Spleen (tissue), 11 donors: Measurements from ENCODE around the gene ERC2. TPM values are rescaled to one million over a fixed set of nuclear protein-coding genes. Genes with fewer than 3 reads are reported as not detected.

Experiments used
- DNase-seq: peaks from one replicate; pipeline ENCODE4 v3.0.0-alpha.2; 2020
- H3K27ac ChIP-seq, 8 donors: fragments of 200-600 bp; sonication (generic) in 7 of 8; 1 replicate in 4 of 8; 2 replicates in 4 of 8; pipeline versions ENCODE4 v1.5.0 to v1.8.0; 2016 to 2021; ENCODE audit warnings: inconsistent platforms in 4 of 8, mild to moderate bottlenecking in 4 of 8, moderate library complexity in 1 of 8
- H3K27me3 ChIP-seq, 7 donors: fragments of 200-600 bp; sonication (generic) in 6 of 7; replicated peaks in 1 of 7; 1 replicate in 4 of 7; 2 replicates in 3 of 7; pipeline versions ENCODE4 v1.5.0 to v1.8.0; 2016 to 2021; ENCODE audit warnings: inconsistent platforms in 3 of 7, mild to moderate bottlenecking in 1 of 7
- H3K36me3 ChIP-seq, 6 donors: fragments of 200-600 bp; sonication (generic) in 5 of 6; 1 replicate in 4 of 6; 2 replicates in 2 of 6; pipeline versions ENCODE4 v1.5.0 to v1.8.0; 2016 to 2021; ENCODE audit warnings: inconsistent platforms in 2 of 6
- H3K4me1 ChIP-seq, 6 donors: fragments of 200-600 bp; sonication (generic) in 5 of 6; 1 replicate in 3 of 6; 2 replicates in 3 of 6; pipeline versions ENCODE4 v1.5.0 to v1.8.0; 2016 to 2021; ENCODE audit warnings: inconsistent platforms in 3 of 6
- H3K4me3 ChIP-seq, 8 donors: fragments of 200-600 bp; sonication (generic) in 7 of 8; 1 replicate in 4 of 8; 2 replicates in 4 of 8; pipeline versions ENCODE4 v1.5.0 to v1.8.0; 2016 to 2021; ENCODE audit warnings: inconsistent platforms in 4 of 8, mild to moderate bottlenecking in 4 of 8, moderate library complexity in 2 of 8
- H3K9me3 ChIP-seq, 8 donors: fragments of 200-600 bp; sonication (generic) in 7 of 8; 1 replicate in 4 of 8; 2 replicates in 4 of 8; pipeline versions ENCODE4 v1.5.0 to v1.8.0; 2016 to 2021; ENCODE audit warnings: inconsistent platforms in 4 of 8
- POLR2A ChIP-seq, 3 donors: fragments of 450-650 bp; IDR thresholded peaks; one replicate each; pipeline ENCODE4 v1.5.1; 2017; ENCODE audit warnings: antibody characterized with exemption in 3 of 3, mild to moderate bottlenecking in 1 of 3
- POLR2AphosphoS5 ChIP-seq, 3 donors: sonication (generic); formaldehyde crosslinking; IDR thresholded peaks; one replicate each; pipeline ENCODE4 v1.5.1; 2017; ENCODE audit warnings: antibody characterized with exemption in 3 of 3
- WGBS, 5 donors: extraction: QIAGEN DNeasy Blood & Tissue Kit in 3 of 5; methylation state at CpG; one replicate each; pipeline versions ENCODE4 v1.1.5 to v1.1.7; 2013 to 2018; 5-methylcytosine and 5-hydroxymethylcytosine counted together
- intact Hi-C: fragments of 100-400 bp; cut with DNase I; formaldehyde crosslinking; loops from one replicate; pipeline ENCODE4 v1.15.0; 2023; ENCODE audit warnings: low total_unique reads
- polyA plus RNA-seq, 3 donors: library from polyadenylated mRNA; stranded (reverse); fragments of 200-250 nt; gene quantifications; one replicate each; pipeline ENCODE4 v1.2.1, GENCODE V29; 2013
- total RNA-seq, 7 donors: library from RNA; depleted of rRNA in 3 of 7; stranded (reverse); fragments of >200 nt in 3 of 7; fragmentation: NEBNext Ultra II Directional in 4 of 7; extraction: Animal tissue kit (Norgen Biotek cat#: 25700) in 4 of 7; gene quantifications; one replicate each; pipeline versions ENCODE4 v1.1.0 to v1.2.1, GENCODE V29; 2016 to 2021
- TF ChIP-seq, protein P1 (sequence below), 11 experiments: fragments of 200-600 bp in 7 of 11; fragments of 450-650 bp in 4 of 11; sonication (generic) in 4 of 11; IDR thresholded peaks in 8 of 11; conservative IDR thresholded peaks in 3 of 11; 1 replicate in 7 of 11; 2 replicates in 4 of 11; pipeline versions ENCODE4 v1.4.0 to v1.8.0; 2016 to 2021; ENCODE audit warnings: antibody characterized with exemption in 11 of 11, inconsistent platforms in 4 of 11, mild to moderate bottlenecking in 1 of 11
- donor health status: healthy with polysubstance abuse.
- donor health status: DM: no; HTN: no; CAD: no; lungs with moderate emphysema.
- donor health status: DM: no; HTN: no; CAD: no.
- donor health status: Bipolar disorder and iron deficiency.
- donor health status: healthy.
- donor health status: DM: no; HTN: no; CAD: no.
- donor health status: DM: yes; HTN: yes; CAD: no.

Gene ERC2
- total and polyA plus RNA-seq, 10 donors, result 0.04 to 4.9 (median 0.39) TPM

DNA sequence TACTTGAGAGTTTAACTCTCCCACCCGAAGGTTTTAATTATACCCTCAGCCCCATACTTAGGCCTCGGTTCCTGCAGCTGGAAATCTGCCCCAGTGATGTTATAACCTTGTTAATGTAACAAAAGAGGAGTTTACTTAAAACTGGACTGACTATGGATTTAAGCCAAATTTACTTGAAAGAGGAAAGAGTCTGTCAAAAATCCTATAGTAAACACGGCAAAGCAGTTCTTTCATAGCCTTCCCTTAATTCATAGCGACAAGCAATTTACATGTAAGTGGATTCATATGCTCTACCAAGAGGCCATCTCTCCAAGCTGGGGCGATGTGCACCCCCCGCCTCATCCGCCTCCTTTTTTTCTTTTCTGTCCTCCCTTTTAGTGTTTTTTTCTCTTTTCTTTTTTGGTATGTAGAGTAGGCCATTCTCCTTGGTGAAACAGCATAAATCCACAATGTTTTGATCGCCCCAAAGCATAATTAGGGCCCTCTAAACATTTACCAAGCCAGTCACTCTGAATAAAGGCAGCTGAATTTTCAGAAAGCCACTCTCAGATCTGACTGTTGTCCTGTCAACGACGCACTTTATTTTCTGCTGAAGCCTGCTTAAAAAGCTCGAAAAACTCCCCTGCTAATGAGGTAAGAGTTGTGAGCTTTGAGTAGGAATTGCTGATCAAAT lies 608.1 kb downstream of the ERC2 start:
- WGBS, 5 donors, result 76 to 86% (median 82%) methylated on average over 11 of the region's 11 CpGs

DNA sequence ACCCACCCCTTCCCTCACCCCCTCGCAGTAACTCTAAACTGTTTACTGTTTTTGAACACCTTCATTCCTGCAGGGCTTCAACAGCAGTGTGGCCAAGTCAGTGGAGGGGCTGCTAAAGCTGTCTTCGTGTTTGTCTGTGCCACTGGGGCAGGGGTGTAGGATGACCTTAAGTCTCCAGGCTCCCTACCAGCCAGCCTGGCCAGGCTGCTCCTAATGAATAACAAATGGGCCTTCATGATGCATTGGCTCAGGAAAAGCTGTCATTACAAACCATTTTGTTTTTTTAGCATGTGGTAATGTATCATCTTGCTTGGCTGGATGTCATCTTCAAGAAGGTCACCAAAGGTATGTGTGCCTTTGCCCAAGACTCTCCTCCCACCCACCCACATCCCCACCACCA lies 609.0 kb downstream of the ERC2 start:
- Histone ChIP-seq H3K27me3 (no peaks in the 10 kb centered on the region), H3K4me1 (no peaks in the 10 kb centered on the region), H3K36me3 (no peaks in the 10 kb centered on the region), H3K9me3 (no peaks in the 10 kb centered on the region), H3K4me3 (no peak overlapping the region), H3K27ac (no peak overlapping the region)
- DNase-seq, result no peak
- 69 to 78% (median 70%) methylated on average over 2 of the region's 2 CpGs for WGBS, 5 donors
- intact Hi-C loops, result no loop called here
- TF ChIP-seq POLR2A (IDR thresholded peaks at IDR 0.05) (no peak), POLR2AphosphoS5 (IDR thresholded peaks at IDR 0.05) (no peak)
- TF ChIP-seq, protein P1, sequence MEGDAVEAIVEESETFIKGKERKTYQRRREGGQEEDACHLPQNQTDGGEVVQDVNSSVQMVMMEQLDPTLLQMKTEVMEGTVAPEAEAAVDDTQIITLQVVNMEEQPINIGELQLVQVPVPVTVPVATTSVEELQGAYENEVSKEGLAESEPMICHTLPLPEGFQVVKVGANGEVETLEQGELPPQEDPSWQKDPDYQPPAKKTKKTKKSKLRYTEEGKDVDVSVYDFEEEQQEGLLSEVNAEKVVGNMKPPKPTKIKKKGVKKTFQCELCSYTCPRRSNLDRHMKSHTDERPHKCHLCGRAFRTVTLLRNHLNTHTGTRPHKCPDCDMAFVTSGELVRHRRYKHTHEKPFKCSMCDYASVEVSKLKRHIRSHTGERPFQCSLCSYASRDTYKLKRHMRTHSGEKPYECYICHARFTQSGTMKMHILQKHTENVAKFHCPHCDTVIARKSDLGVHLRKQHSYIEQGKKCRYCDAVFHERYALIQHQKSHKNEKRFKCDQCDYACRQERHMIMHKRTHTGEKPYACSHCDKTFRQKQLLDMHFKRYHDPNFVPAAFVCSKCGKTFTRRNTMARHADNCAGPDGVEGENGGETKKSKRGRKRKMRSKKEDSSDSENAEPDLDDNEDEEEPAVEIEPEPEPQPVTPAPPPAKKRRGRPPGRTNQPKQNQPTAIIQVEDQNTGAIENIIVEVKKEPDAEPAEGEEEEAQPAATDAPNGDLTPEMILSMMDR (IDR thresholded peaks at IDR 0.05 in 8 of 11, conservative IDR thresholded peaks at IDR 0.05 in 3 of 11), result no peak

More for the DNA sequence above, 608.1 kb downstream of the ERC2 start:
- no peak for TF ChIP-seq POLR2AphosphoS5 (IDR thresholded peaks at IDR 0.05)
- TF ChIP-seq, protein P1 (IDR thresholded peaks at IDR 0.05 in 8 of 11, conservative IDR thresholded peaks at IDR 0.05 in 3 of 11), result no peak
- no peak for TF ChIP-seq POLR2A (IDR thresholded peaks at IDR 0.05)
- no peak for DNase-seq
- Histone ChIP-seq H3K4me3 (no peak overlapping the region), H3K27ac (no peak overlapping the region), H3K27me3 (no peaks in the 10 kb centered on the region), H3K36me3 (no peaks in the 10 kb centered on the region), H3K4me1 (no peaks in the 10 kb centered on the region), H3K9me3 (no peaks in the 10 kb centered on the region)
- intact Hi-C loops, result no loop called here

DNA sequence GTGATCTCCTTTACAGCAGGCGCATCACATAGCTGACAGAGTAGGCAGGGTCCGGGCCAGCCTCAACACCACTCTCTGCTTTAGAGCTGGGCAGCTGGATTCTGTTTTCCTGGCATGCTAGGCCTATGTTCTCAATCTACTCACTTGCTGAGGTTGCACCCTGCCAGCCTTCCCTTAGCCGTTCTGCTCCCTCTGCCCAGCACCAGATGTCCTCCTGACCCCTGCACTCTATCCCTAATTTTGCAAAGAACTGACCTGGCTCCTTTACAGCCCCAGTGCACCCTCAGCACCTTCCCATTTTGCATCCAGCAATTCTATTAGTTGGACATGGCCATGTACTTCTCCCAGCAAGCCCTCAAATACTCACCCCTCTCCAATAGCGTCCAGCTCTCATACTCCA lies 609.5 kb downstream of the ERC2 start:
- Histone ChIP-seq H3K27me3 (no peaks in the 10 kb centered on the region), H3K4me3 (no peak overlapping the region), H3K27ac (no peak overlapping the region), H3K4me1 (no peaks in the 10 kb centered on the region), H3K36me3 (no peaks in the 10 kb centered on the region), H3K9me3 (no peaks in the 10 kb centered on the region)
- DNase-seq, result no peak
- WGBS, 5 donors, result 74 to 95% (median 92%) methylated on average over 4 of the region's 4 CpGs
- TF ChIP-seq POLR2A (IDR thresholded peaks at IDR 0.05), result no peak
- TF ChIP-seq POLR2AphosphoS5 (IDR thresholded peaks at IDR 0.05), result no peak
- TF ChIP-seq, protein P1 (IDR thresholded peaks at IDR 0.05 in 8 of 11, conservative IDR thresholded peaks at IDR 0.05 in 3 of 11), result no peak
- intact Hi-C loops, result no loop called here

DNA sequence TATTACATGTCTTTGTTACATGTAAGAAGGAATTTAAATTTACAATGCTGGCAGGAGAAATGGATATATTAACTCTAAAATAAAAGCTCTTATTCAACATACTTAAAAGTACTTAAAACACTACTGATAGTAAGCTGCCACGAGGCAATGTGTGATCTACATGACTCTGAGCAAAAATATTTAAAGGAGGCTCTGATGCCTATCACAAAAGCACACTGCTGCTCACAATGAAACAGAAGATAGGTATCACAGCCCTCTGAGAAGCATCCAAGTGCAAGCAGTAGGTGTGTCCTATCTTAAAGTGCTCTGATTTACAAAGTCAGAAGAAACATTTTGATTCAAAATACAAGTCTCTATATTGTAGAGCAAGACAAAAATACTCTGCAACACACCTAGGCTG lies 610.0 kb downstream of the ERC2 start:
- no peak overlapping the region for H3K27ac ChIP-seq
- H3K4me3 ChIP-seq, result no peak overlapping the region
- DNase-seq, result no peak
- H3K4me1 ChIP-seq, result no peaks in the 10 kb centered on the region
- no peaks in the 10 kb centered on the region for H3K27me3 ChIP-seq
- TF ChIP-seq POLR2A (IDR thresholded peaks at IDR 0.05) (no peak), POLR2AphosphoS5 (IDR thresholded peaks at IDR 0.05) (no peak)
- TF ChIP-seq, protein P1 (IDR thresholded peaks at IDR 0.05 in 8 of 11, conservative IDR thresholded peaks at IDR 0.05 in 3 of 11), result no peak
- intact Hi-C loops, result no loop called here
- no peaks in the 10 kb centered on the region for H3K9me3 ChIP-seq
- no peaks in the 10 kb centered on the region for H3K36me3 ChIP-seq
- WGBS, 5 donors, result 26 to 50% (median 38%) methylated on average over 1 of the region's 1 CpG
